A673 (cell line): ENCODE measurements around the gene NTNG1. TPM values are rescaled to one million over a fixed set of nuclear protein-coding genes. Genes with fewer than 3 reads are reported as not detected.

ENCODE experiments used
- BruUV-seq: library from RNA; stranded (reverse); fragments of 400-500 nt; replicated peaks from 2 replicates; lab custom pipeline; 2021; lab: Mats Ljungman, UMichigan
- CTCF ChIA-PET: fragments of 300-600 bp; sonication (Branson Sonifier 250); formaldehyde crosslinking; loops from one replicate; lab custom pipeline; 2022; ENCODE audit warnings: antibody characterized with exemption; lab: Charles Lee
- POLR2A ChIA-PET: fragments of 300-600 bp; sonication (Branson Sonifier 250); formaldehyde crosslinking; loops from one replicate; lab custom pipeline; 2022; ENCODE audit warnings: antibody characterized with exemption; ENCODE audit not compliant: low non-redundant PET; lab: Charles Lee
- DNase-seq: peaks from one replicate; pipeline ENCODE4 v3.0.0-alpha.2; 2015; ENCODE audit warnings: low spot score
- H3K27ac ChIP-seq: fragments of 200-600 bp; sonication (generic); 2 replicates; pipeline ENCODE4 v1.5.1; 2016; ENCODE audit warnings: mixed run types, low read depth, mild to moderate bottlenecking, mixed read lengths, antibody characterized with exemption, low read length; ENCODE audit not compliant: poor library complexity, severe bottlenecking
- H3K27me3 ChIP-seq: fragments of 200-600 bp; sonication (generic); replicated peaks from 2 replicates; pipeline ENCODE4 v1.6.1; 2017; ENCODE audit warnings: mixed run types, low read depth, mild to moderate bottlenecking, mixed read lengths, antibody characterized with exemption, low read length; ENCODE audit not compliant: insufficient read depth, poor library complexity
- H3K36me3 ChIP-seq: fragments of 200-600 bp; sonication (generic); 2 replicates; pipeline ENCODE4 v1.6.1; 2016; ENCODE audit warnings: mixed run types, mild to moderate bottlenecking, mixed read lengths, antibody characterized with exemption, low read length; ENCODE audit not compliant: insufficient read depth, poor library complexity, severe bottlenecking
- H3K4me1 ChIP-seq: fragments of 200-600 bp; sonication (generic); 2 replicates; pipeline ENCODE4 v1.6.1; 2017; ENCODE audit warnings: mixed run types, mild to moderate bottlenecking, mixed read lengths, antibody characterized with exemption, low read length; ENCODE audit not compliant: insufficient read depth, poor library complexity, severe bottlenecking
- H3K4me3 ChIP-seq: fragments of 200-600 bp; sonication (generic); 2 replicates; pipeline ENCODE4 v1.5.1; 2016; ENCODE audit warnings: low read depth, mixed run types, mild to moderate bottlenecking, mixed read lengths, low read length; ENCODE audit not compliant: poor library complexity, severe bottlenecking
- H3K9me3 ChIP-seq: fragments of 200-600 bp; sonication (generic); 2 replicates; pipeline ENCODE4 v1.6.1; 2016; ENCODE audit warnings: mixed run types, low read depth, mild to moderate bottlenecking, mixed read lengths, antibody characterized with exemption, low read length; ENCODE audit not compliant: poor library complexity, severe bottlenecking
- CTCF ChIP-seq: fragments of 300-800, 200-600 bp; sonication (generic); conservative IDR thresholded peaks from 2 replicates; pipeline ENCODE4 v1.5.1; 2017; ENCODE audit warnings: low read depth, mild to moderate bottlenecking, antibody characterized with exemption, low read length, moderate library complexity, mixed read lengths
- EZH2 ChIP-seq: fragments of 200-600 bp; sonication (generic); IDR thresholded peaks from 2 replicates; pipeline ENCODE4 v1.6.1; 2017; ENCODE audit warnings: borderline replicate concordance, low read depth, mild to moderate bottlenecking, mixed read lengths, antibody characterized with exemption, low read length; ENCODE audit not compliant: poor library complexity, severe bottlenecking
- intact Hi-C: fragments of 100-400 bp; cut with micrococcal nuclease; formaldehyde crosslinking; loops from one replicate; pipeline ENCODE4 v1.10.0; 2022; ENCODE audit not compliant: unreplicated experiment
- total RNA-seq: library from RNA; stranded (reverse); gene quantifications from 2 replicates; pipeline ENCODE4 v1.2.3, GENCODE V29; 2021

The NTNG1 gene
- total RNA-seq, 1 experiment from 2014 or later: 91.5 TPM

GRCh38 chr1:107433068-107433467 lies 292.2 kb downstream of the NTNG1 start:
- no peak overlapping the region for H3K27ac ChIP-seq
- CTCF ChIA-PET: no interaction called here
- no TSS peak for BruUV-seq
- H3K36me3 ChIP-seq: no peaks in the 10 kb centered on the region
- no peaks in the 10 kb centered on the region for H3K9me3 ChIP-seq
- no peak for DNase-seq
- H3K27me3 ChIP-seq: no peaks in the 10 kb centered on the region
- POLR2A ChIA-PET: no interaction called here
- no peak for TF ChIP-seq CTCF
- TF ChIP-seq EZH2: no peak
- H3K4me1 ChIP-seq: peaks cover 25% of the 10 kb centered on the region
- H3K4me3 ChIP-seq: no peak overlapping the region
- intact Hi-C loops: loop anchor here (5.0 kb wide), 1 partner anchor 94 kb away; no protein-coding TSS in a partner anchor

GRCh38 chr1:107433635-107434360 lies 293.0 kb downstream of the NTNG1 start:
- DNase-seq: no peak
- intact Hi-C loops: loop anchor here (5.0 kb wide), 1 partner anchor 94 kb away; no protein-coding TSS in a partner anchor
- BruUV-seq: no TSS peak
- POLR2A ChIA-PET: no interaction called here
- H3K4me3 ChIP-seq: no peak overlapping the region
- H3K27me3 ChIP-seq: no peaks in the 10 kb centered on the region
- TF ChIP-seq CTCF (no peak), EZH2 (no peak)
- no peak overlapping the region for H3K27ac ChIP-seq
- H3K4me1 ChIP-seq: peaks cover 25% of the 10 kb centered on the region
- H3K9me3 ChIP-seq: no peaks in the 10 kb centered on the region
- CTCF ChIA-PET: no interaction called here
- H3K36me3 ChIP-seq: no peaks in the 10 kb centered on the region

- ChIA-PET POLR2A (no interaction called here), CTCF (no interaction called here)
- DNase-seq: peak; percentile 32
- intact Hi-C loops: loop anchor here (5.0 kb wide), 1 partner anchor 93 kb away; no protein-coding TSS in a partner anchor
- Histone ChIP-seq H3K27me3 (no peaks in the 10 kb centered on the region), H3K27ac (no peak overlapping the region), H3K36me3 (no peaks in the 10 kb centered on the region), H3K4me1 (peaks cover 25% of the 10 kb centered on the region), H3K4me3 (no peak overlapping the region), H3K9me3 (no peaks in the 10 kb centered on the region)
- BruUV-seq: no TSS peak
- TF ChIP-seq EZH2: no peak
- no peak for TF ChIP-seq CTCF
Observed at GRCh38 chr1:107434361-107434693, 293.5 kb downstream of the NTNG1 start.
